Measurements from ENCODE around the gene ANP32E. TPM values are rescaled to one million over a fixed set of nuclear protein-coding genes. Genes with fewer than 3 reads are reported as not detected.

Gene ANP32E
- total and polyA plus RNA-seq, 9 of the 15 experiments (the other 6 are each of a cell fraction or from before 2014, with no cell fraction given), result 60.4 to 197 (median 104) TPM

- no peak for TF ChIP-seq NKRF (IDR thresholded peaks at IDR 0.05; ENCODE audit: borderline replicate concordance)
- 0 out of 2 replicates have a peak, but pooled peaks have one; percentile 4 for TF ChIP-seq REST (IDR thresholded peaks at IDR 0.05; ENCODE audit: borderline replicate concordance)
- TF ChIP-seq REST (CRISPR knock-in tag; IDR thresholded peaks at IDR 0.05; ENCODE audit: low read depth), result no peak
- no peak for TF ChIP-seq ZNF134 (CRISPR knock-in tag; conservative IDR thresholded peaks at IDR 0.05)
- no peak for TF ChIP-seq SNIP1 (IDR thresholded peaks at IDR 0.05; ENCODE audit: low read depth)
- TF ChIP-seq ZNF584 (CRISPR knock-in tag; IDR thresholded peaks at IDR 0.05; ENCODE audit: low read depth), result 0 out of 2 replicates have a peak, but pooled peaks have one; percentile 47
- TF ChIP-seq, protein P1, sequence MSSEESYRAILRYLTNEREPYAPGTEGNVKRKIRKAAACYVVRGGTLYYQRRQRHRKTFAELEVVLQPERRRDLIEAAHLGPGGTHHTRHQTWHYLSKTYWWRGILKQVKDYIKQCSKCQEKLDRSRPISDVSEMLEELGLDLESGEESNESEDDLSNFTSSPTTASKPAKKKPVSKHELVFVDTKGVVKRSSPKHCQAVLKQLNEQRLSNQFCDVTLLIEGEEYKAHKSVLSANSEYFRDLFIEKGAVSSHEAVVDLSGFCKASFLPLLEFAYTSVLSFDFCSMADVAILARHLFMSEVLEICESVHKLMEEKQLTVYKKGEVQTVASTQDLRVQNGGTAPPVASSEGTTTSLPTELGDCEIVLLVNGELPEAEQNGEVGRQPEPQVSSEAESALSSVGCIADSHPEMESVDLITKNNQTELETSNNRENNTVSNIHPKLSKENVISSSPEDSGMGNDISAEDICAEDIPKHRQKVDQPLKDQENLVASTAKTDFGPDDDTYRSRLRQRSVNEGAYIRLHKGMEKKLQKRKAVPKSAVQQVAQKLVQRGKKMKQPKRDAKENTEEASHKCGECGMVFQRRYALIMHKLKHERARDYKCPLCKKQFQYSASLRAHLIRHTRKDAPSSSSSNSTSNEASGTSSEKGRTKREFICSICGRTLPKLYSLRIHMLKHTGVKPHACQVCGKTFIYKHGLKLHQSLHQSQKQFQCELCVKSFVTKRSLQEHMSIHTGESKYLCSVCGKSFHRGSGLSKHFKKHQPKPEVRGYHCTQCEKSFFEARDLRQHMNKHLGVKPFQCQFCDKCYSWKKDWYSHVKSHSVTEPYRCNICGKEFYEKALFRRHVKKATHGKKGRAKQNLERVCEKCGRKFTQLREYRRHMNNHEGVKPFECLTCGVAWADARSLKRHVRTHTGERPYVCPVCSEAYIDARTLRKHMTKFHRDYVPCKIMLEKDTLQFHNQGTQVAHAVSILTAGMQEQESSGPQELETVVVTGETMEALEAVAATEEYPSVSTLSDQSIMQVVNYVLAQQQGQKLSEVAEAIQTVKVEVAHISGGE (CRISPR knock-in tag; IDR thresholded peaks at IDR 0.05), result no peak
- no peak for TF ChIP-seq NR2C2 (CRISPR knock-in tag; IDR thresholded peaks at IDR 0.05)
- peak; percentile 32; the same call in 1 of the 2 replicates for TF ChIP-seq NR2C2 (tag; IDR thresholded peaks at IDR 0.05)
- no peak for TF ChIP-seq ATF6 (CRISPR knock-in tag; IDR thresholded peaks at IDR 0.05)
- no peak for TF ChIP-seq NBN (IDR thresholded peaks at IDR 0.05; ENCODE audit: low read depth)
Measured at GRCh38 chr1:150236614-150237100, 745 bp upstream of the ANP32E start (continued).

Data from K562 (cell line).